Measurements from ENCODE around the gene ALOXE3.
A peak's percentile ranks its signal among the peaks of the same experiment; 100 is the strongest.

GRCh38 chr17:8122924-8123694, 4.8 kb upstream of the ALOXE3 start:
- TF ChIP-seq ARNT (IDR thresholded peaks at IDR 0.05): no peak
- no peak for TF ChIP-seq SP1 (IDR thresholded peaks at IDR 0.05)
- no peak for TF ChIP-seq FOXA1 (IDR thresholded peaks at IDR 0.05)
- no peak for TF ChIP-seq PKNOX1 (IDR thresholded peaks at IDR 0.05)
- TF ChIP-seq FOXK2 (IDR thresholded peaks at IDR 0.05): no peak
- no peak for TF ChIP-seq TARDBP (IDR thresholded peaks at IDR 0.05)
- TF ChIP-seq L3MBTL2 (conservative IDR thresholded peaks at IDR 0.05): peak; percentile 94
- TF ChIP-seq FOXM1 (IDR thresholded peaks at IDR 0.05; ENCODE audit: borderline replicate concordance): no peak
- no peak for TF ChIP-seq BHLHE40 (IDR thresholded peaks at IDR 0.05; ENCODE audit: borderline replicate concordance)
- no peak for TF ChIP-seq ZNF384 (IDR thresholded peaks at IDR 0.05)
- no peak for TF ChIP-seq ELF4 (IDR thresholded peaks at IDR 0.05)
